Embryonic facial prominence (tissue), 1 donor: Measurements from ENCODE around the gene PRMT5.
A peak's percentile ranks its signal among the peaks of the same experiment; 100 is the strongest.
"Not testable (repeated sequence)": the region's sequence is repeated elsewhere in the genome, so short reads cannot be mapped to it uniquely, and the experiment has no call there.

ENCODE experiments used
- DNase-seq: peaks from one replicate; pipeline ENCODE4 v3.0.0-alpha.2; 2016; ENCODE audit errors: extremely low spot score

The PRMT5 gene

DNA sequence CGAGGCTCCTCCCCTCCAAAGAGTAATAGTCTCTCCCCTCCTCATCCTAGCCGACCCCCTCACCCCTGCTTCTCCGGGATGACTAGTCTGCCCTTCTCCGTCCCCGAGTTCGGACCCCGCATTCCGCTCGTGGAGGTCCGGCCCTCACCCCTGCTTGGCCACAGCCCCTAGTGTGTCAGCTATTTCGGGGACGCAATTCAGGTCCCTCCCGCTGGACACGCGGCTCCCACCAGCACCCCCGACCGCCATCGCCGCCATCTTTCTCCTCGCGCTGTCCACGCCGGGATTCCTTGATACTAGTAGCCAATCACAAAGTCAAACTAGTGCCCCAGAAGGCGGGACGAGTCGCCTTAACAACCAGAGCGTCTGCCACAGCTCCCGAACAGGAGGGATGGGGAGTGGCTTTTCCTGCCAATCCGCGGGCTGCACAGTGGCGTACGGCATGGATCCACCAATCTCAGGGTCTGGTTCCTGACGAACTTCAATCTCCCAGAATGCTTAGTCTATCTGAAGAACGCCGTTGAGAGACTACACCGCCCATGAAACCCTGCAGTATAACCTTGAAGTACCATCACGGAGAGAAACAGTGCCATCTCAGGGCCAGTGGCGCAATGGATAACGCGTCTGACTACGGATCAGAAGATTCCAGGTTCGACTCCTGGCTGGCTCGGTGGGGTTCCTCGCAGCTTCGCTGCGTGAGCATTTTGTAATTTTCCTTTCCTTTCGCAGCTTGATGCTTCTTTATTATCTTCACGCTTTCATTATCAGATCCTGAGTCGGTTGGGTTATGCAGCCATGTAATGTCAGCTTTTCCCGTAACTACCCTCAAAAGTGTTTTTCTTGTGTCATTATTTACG, at the start of gene PRMT5:
Gene PRMT5 (minus strand): TSS at position 273 of the 857 bp plus-strand sequence. CDS start 15 bp downstream, at position 258.
- DNase-seq = peak; percentile 100

DNA sequence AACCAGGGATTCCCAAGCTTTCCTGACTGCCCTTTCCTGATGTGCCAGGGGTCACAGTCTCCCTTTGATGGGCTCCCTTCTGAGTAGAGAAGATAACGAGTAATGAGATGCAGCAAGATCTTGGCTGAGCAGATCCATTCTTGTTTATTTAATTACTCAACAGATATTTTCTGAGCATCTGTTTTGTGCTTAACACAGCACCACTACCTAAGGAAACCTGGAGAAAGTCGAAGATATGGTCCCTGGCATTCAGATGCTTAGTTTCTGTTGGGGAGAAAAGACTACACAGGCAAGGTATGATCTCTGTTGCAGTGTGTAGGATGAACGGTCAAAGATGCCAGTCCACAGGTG, 49.3 kb upstream of the PRMT5 start:
- DNase-seq = no peak

DNA sequence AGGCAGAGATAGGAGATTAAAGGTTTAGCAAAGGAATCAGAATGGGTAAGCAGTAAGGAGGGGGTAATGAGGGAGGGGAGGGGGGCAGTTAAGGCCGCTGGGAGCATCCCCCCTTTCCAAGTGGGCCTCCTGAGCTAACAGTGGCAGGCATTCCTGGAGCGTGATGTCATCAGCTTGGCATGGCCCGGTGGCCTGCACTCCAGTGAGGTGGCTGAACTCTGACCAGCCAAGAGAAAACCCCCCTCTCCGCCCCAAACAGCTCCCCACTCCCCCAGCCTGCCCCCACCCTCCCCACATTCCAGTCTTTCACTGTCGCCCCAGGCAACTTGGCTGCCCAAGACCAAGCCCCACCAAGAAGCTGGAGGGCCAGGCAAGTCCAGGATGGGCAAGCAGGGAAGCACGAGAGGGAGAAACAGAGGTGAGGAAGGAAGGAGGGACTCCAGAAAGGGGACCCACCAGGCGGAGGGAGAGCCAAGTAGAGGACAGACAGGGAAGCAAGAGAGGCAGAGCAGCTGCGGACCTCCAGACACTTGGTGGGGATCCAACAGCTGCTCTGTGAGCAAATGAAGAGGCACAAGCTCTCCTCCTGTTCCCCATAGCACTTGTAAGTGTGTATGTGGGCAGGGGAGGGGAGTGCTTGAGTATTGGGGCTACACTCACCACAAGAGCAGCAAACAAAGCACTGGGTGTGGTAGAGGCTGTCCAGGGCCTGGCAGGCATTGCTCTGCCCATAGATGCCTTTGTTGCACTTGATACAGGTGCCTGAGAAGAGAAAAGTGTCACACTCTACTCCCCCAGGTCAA, 48.7 kb upstream of the PRMT5 start:
- DNase-seq = no peak

DNA sequence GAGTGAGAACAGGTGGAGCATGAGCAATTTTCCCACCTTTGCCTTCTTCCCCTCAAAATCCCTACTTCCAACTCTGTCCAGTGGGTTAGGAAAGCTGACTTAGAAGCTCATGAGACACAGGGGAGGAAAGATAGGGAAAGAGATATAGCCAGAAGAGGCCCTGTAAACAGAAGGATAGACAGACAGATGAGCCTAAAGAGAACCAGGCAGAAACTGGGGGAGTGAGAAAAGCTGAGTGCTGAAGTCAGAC, 48.2 kb upstream of the PRMT5 start:
- DNase-seq = no peak

DNA sequence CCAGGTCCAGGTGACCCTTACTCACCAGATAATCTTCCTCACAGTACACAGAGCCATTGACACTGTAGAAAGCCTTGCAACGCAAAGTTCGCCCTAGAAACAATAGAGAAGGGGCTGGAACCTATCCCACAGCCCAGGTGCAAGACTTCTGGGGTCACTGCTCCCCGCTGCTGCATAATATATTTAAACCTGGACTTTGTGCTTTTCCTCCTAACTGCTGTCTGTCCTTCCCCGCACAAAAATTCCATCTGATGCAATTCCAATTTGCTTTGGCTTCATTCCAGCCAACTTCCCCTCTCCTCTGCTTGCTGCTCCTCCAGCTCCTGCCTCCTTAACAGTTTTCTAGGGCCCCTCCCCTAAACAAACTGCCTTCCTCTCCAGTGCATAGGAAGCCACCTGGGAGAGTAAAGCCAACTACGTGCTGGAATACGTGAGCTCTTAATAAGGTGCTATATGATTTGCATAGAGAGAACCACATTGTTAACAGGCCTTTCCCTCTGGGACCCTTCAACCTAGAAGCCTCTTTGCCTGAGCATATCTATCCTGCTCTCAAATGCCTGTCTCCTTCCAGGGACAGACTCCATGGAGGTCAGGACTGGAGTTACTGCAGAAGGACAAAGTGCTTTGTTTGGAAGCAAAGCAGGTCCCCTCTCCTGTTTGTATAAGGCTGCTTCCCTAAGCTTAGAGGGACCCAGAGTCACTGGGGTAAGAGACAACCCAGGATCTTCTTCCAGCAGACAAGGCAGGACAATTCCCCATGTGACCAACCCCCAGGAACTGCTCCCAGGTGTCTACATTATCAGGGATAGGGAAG, 47.7 kb upstream of the PRMT5 start:
- DNase-seq = no peak

DNA sequence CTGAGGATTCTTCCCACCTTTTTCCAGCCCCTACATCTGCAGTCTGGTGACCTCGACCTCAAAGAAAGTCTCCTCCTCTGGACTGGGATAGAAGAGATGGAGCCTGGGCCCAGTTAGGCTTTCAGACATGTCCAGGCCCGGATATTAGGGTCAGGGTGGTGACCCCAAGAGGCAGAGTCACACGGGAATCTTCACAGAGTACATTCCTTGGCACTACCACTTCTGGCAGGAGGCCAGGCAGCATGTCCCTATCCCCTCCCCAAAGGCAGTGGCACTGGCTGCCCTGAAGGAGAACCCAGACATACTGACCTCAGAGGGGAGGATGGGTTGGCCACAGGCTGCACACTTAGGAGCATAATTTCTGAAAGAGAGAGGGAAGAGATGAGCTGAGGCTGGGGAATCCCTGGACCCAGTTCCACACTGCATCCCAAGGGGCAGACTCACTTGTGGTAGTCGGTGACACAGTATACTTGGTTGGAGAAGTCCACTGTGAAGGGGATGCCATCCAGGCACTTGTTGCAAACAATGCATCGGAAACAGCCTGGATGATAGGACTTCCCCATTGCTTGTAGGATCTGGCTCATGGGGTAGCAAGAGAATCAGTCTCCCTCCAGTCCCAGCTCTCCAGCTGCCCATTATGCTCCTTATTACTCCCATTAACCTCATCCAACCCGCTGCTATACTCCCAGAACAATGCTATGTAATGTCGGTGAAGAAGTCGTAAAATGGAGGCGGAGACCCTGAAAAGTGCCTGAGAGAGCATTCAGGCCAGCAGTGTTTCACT, 45.5 kb upstream of the PRMT5 start:
- no peak for DNase-seq

DNA sequence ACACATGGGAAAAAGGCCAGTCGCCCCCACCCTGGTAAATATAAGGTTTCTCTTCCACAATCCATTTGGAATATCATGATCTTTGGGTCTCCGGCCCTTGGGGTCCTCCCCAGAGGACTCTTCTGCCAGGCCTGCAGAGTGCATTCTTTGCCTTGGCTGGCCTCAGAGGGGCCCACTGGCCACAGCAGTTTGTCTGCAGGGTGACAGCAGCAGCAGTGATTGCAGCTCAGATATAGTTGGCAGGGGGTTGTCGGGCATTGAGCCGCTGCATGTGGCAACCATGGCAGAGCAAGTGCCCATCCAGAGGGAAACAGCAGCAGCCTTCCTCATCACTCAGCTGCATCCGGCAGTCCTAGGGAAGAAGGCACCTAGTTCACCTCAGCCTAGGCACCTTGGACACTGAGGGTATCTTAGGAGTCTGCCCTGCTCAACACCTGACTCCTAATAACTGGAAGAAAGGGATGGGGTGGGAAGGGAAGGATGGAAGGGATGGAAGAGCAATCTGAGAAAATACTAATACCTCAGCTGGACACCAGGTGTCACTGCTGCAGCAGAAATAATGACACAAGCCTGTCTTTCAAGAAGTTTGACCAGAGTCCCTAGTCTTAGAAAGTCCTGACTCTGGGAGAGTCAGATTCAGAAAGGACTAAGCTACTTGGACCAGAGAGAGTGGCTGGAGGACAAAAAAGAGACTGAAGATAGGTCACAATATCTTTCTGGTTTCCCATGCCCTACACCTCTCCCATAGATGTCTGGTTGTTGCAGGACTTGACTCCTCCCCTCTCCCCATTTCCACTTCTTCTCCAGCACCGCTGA, 44.2 kb upstream of the PRMT5 start:
- DNase-seq = no peak

DNA sequence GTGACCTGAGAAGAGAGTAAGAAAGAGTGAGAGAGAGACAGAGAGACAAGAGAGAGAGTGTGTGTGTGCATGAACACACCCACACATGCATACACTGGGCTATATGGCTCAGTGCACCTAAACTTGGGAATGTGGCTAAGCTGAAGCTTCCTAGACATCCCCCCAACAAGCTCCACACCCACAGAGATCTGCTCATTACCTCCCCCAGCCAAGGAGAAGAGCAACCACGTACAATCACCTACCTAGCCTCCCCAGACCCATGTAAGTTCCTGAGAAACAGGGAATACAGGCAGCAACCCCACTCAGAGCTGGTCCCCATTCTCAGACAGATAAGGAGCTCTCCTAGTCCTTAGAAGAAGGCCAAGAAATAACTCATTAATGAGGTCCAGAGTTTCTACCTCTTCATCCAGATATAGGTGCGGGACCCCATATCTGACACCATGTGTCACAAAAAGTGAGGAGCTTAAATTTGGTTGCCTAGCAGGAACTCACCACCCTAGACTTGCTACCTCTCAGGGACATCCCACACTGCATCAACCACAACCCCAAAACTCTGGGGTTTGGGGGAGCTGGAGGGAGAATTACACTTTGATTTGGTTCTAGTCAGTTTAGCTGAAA, 43.2 kb upstream of the PRMT5 start:
- DNase-seq = no peak

DNA sequence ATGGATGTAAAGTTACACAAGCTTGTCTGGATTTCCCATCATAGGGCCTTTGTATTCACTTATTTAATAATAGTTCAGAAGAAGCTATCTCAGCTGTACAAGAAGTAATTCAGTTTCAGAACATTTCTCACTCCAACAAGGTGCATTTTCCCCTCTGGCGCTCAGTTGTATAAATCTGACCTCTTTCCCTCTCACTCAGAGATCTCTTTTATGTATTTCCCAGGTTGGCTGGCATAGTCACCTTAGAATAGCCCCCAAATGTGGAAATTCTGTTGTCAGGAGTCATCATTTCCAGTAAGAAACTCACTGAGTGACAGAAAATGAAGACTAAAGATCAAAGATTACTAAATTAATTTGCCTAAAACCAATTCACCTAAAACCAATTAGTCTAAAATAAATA, 42.0 kb upstream of the PRMT5 start:
- no peak for DNase-seq

DNA sequence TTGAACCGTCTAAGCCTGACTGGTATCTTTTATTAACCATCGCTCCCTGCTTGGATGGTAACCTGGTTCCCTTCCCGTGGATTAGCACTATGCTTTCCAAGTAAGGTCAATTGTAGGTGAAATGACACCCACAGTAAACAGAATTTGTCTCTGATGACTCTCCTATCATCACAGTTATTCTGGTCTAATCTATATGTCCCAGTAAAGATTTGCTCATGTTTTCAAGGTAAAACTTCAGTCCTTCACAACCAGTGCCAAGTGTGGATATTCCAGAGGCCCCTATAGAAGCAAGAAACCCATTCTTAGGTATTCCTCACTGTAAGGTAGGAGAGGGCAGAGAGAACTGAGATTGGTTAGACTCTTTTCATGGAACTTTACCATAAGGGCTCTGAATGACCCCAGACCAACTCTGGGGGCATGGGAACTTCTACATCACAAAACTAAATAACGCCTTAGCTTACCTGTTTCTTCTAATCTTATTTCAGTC, 37.6 kb upstream of the PRMT5 start:
- no peak for DNase-seq

DNA sequence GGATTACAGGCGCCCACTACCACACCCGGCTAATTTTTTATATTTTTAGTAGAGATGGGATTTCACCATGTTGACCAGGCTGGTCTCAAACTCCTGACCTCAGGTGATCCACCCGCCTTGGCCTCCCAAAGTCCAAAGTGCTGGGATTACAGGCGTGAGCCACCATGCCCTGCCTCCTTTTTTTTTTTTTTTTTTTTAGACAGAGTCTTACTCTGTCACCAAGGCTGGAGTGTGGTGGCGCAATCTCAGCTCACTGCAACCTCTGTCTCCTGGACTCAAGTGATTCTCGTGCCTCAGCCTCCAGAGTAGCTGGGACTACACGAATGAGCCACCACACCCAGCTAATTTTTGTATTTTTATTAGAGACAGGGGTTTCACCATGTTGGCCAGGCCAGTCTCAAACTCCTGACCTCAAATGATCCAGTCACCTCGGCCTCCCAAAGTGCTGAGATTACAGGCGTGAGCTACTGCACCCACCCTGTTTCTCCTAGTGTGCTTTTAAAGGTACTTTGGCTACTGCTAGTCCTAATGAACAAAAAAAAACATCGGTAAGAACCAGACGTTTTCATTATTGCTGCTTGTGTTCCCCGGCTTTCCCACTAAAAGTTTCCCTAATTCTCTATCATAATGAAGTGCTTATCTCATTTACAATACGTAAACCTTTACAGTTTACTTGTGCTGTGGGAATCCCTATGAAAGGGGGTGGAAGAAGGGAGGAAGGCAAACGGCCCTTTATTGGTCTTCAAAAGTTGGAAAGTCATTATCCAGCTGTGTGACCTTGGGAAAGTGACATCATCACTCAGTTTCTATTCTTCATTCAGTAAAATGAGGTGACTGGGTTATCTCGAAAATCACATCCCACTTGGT, 37.0 kb upstream of the PRMT5 start:
- DNase-seq = not testable (repeated sequence)

DNA sequence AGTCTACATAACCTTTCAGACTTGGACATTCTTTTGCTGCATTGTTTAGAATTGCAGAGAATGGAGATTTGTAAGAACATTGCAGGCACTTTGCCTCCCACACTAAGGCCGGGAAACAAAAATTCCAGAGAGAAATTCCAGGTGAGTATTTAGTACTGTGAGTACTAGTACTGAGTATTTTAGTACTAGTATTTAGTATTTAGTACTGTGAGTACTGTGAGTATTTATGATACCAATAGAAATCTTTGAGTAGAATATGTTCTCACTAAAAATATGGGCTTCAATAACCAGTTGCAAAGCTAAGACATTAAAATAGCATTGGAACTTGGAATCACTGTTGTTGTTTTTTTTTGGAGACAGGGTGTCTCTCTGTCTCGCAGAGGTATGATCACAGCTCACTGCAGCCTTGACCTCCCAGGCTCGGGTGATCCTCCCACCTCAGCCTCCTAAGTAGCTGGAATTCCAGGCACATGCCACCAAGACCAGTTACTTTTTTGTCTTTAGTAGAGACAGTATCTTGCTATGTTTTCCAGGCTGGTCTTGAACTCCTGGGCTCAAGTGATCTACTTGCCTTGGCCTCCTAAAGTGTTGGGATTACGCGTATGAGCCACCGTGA, 33.0 kb upstream of the PRMT5 start:
- DNase-seq = no peak

DNA sequence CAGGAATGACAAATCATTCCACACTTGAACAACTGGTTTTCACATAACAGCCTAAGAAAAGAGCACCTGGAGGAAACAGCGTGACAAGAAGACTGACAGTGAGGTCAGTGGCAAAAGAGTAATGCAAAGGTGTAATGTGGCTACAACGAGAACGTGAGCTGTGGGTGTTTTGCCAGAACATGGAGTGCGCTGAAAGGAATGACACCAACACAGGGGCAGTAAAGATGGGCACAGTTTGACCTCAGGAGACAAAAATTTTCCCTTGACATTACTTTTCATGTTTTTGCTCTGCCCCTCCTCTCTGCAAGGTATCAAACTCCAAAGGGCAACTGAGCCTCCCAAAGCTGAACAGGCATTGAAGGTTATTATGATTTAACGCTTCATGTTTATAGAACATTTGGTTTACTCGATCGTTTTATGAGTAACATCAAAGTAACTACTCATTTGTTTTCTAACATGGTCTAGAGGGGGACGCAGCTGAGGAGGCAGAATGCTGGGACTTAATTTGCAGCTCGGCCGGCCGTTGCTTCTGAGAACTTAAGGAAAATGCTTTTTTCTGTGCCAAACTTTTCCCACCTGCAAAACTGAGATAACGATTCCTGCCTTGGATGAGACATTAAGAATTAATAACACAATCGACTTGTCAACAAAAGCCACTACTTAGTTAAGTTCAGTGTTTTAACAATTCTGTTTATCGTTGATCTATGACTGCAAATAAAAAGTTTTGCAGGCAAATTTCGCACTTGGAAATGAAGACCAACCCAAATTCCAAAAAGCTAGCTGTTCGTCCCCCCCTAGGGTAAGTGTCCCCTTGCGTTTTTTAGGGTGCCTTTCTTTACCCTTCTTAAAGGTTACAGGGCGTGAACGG, 26.8 kb upstream of the PRMT5 start:
- no peak for DNase-seq

DNA sequence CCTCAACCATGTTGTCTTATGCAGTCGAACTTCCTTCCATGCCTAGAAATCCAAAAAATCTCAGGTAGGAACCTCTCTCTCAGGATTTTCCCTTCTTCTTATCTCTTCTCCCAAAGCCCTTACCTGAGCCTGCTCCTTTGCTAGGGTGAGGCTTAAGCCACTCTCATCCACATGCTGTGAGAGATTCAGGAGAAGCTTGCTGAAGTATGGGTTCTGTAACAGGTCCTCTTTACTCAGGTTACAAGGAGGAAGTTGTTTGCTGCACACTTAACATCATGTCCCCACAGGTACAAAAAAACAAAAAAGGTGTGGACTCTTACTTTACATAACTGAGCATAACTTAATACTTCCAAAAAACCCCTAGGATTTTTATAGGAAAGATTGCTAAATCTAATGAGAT, 23.2 kb upstream of the PRMT5 start:
- DNase-seq = no peak

DNA sequence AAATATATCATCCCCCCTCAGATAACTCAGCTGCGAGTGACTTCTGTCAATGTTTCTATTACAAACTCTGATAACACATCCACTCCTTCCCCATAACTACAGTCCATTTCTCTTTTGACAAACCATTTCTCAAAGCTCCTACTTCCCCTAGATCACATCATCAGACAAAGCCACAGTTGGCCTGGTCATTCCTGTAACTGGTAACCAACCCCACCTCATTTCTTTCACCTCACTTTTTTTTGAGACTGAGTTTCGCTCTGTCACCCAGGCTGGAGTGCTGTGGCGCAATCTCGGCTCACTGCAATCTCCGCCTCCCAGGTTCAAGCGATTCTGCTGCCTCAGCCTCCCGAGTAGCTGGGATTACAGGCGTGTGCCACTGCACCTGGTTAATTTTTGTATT, 22.6 kb upstream of the PRMT5 start:
- DNase-seq = not testable (repeated sequence)

DNA sequence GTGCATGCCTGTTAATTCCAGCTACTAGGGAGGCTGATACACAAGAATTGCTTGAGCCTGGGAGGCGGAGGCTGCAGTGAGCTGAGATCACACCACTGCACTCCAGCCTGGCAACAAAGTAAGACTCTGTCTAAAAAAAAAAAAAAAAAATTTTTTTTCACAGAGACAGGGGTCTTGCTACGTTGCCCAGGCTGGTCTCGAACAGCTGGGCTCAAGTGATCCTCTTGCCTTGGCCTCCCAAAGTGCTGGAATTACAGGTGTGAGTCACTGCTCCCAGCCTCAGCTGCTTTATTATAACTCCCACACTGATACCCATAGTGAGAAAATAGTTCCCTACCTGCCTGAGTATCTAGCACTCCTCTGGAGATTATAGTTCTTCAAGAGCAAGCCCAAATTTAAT, 16.5 kb upstream of the PRMT5 start:
- DNase-seq = no peak

DNA sequence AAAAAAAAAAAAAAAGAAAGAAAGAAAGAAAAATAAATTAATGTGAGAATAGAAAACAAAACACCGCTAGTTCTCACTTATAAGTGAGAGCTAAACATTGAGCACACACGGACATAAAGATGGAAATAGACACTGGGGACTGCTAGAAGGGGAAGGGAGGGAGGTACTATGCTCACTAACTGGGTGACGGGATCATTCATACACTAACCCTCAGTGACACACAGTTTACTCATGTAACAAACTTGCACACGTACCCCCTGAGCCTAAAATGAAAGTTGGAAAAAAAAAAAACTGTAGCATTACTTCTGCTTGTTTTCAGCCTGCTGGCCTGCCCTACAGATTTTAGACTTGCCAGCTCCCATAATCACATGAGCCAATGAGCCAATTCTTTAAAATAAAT, 10.5 kb upstream of the PRMT5 start:
- no peak for DNase-seq

DNA sequence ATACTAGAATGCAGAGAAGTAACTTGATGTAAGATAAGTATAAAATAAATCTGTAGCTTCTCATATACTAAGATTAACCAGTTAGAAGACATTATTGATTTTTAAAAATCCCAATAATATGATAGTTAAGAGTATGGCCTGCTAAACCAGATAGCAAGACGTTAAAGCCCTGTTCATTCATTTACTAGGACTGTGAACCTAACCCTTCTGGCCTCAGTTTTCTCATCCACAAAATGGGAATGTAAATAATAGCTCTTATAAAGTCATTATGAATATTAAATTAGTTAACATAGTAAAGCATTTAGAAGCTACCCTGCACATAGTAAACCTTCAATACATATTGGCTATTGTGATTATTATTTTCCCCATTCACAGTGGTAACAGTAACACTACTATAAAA, 6.0 kb upstream of the PRMT5 start:
- DNase-seq = no peak
